Measurements from ENCODE around the gene DPH6.

The DPH6 gene

GRCh38 chr15:35549567-35549966, 3.6 kb upstream of the DPH6 start:
- H3K27ac ChIP-seq (ENCODE audit: low read length) = no peak overlapping the region
- H3K4me2 ChIP-seq (ENCODE audit: low read length) = no peak overlapping the region
- no peak overlapping the region for H3K9ac ChIP-seq (ENCODE audit: low read length)
- H3K9me3 ChIP-seq (ENCODE audit: insufficient read depth, low read length) = no peaks in the 10 kb centered on the region
- H4K20me1 ChIP-seq (ENCODE audit: insufficient read depth, low read length) = no peaks in the 10 kb centered on the region
- H2AFZ ChIP-seq (ENCODE audit: low read depth, low read length) = no peak overlapping the region
- TF ChIP-seq CTCF (IDR thresholded peaks at IDR 0.05; ENCODE audit: low read depth, low read length) = no peak
- TF ChIP-seq EZH2phosphoT487 (IDR thresholded peaks at IDR 0.05; ENCODE audit: low read depth) = no peak
- H3K79me2 ChIP-seq (ENCODE audit: low read length) = peaks cover 18% of the 10 kb centered on the region
- no peak overlapping the region for H3K4me3 ChIP-seq (ENCODE audit: low read length)
- no peaks in the 10 kb centered on the region for H3K36me3 ChIP-seq (replicated peaks; ENCODE audit: low read depth, low read length)
- peaks cover 12% of the 10 kb centered on the region for H3K4me1 ChIP-seq (ENCODE audit: low read length)
- no peaks in the 10 kb centered on the region for H3K27me3 ChIP-seq (ENCODE audit: low read depth, low read length)

GRCh38 chr15:35548435-35548834, 2.5 kb upstream of the DPH6 start:
- no peaks in the 10 kb centered on the region for H3K27me3 ChIP-seq (ENCODE audit: low read depth, low read length)
- no peak overlapping the region for H3K4me3 ChIP-seq (ENCODE audit: low read length)
- H3K9me3 ChIP-seq (ENCODE audit: insufficient read depth, low read length) = no peaks in the 10 kb centered on the region
- no peaks in the 10 kb centered on the region for H3K36me3 ChIP-seq (replicated peaks; ENCODE audit: low read depth, low read length)
- no peak overlapping the region for H3K4me2 ChIP-seq (ENCODE audit: low read length)
- H4K20me1 ChIP-seq (ENCODE audit: insufficient read depth, low read length) = no peaks in the 10 kb centered on the region
- no peak overlapping the region for H2AFZ ChIP-seq (ENCODE audit: low read depth, low read length)
- no peak overlapping the region for H3K9ac ChIP-seq (ENCODE audit: low read length)
- TF ChIP-seq CTCF (IDR thresholded peaks at IDR 0.05; ENCODE audit: low read depth, low read length) = no peak
- no peak for TF ChIP-seq EZH2phosphoT487 (IDR thresholded peaks at IDR 0.05; ENCODE audit: low read depth)
- H3K27ac ChIP-seq (ENCODE audit: low read length) = no peak overlapping the region
- H3K79me2 ChIP-seq (ENCODE audit: low read length) = peaks cover 18% of the 10 kb centered on the region
- H3K4me1 ChIP-seq (ENCODE audit: low read length) = peaks cover 12% of the 10 kb centered on the region

- Histone ChIP-seq H3K27me3 (ENCODE audit: low read depth, low read length) (no peaks in the 10 kb centered on the region), H4K20me1 (ENCODE audit: insufficient read depth, low read length) (no peaks in the 10 kb centered on the region), H3K79me2 (ENCODE audit: low read length) (peaks cover 18% of the 10 kb centered on the region), H2AFZ (ENCODE audit: low read depth, low read length) (no peak overlapping the region), H3K4me2 (ENCODE audit: low read length) (no peak overlapping the region), H3K4me3 (ENCODE audit: low read length) (no peak overlapping the region), H3K4me1 (ENCODE audit: low read length) (peaks cover 12% of the 10 kb centered on the region), H3K36me3 (replicated peaks; ENCODE audit: low read depth, low read length) (no peaks in the 10 kb centered on the region), H3K9ac (ENCODE audit: low read length) (no peak overlapping the region), H3K9me3 (ENCODE audit: insufficient read depth, low read length) (no peaks in the 10 kb centered on the region), H3K27ac (ENCODE audit: low read length) (no peak overlapping the region)
- TF ChIP-seq EZH2phosphoT487 (IDR thresholded peaks at IDR 0.05; ENCODE audit: low read depth) (no peak), CTCF (IDR thresholded peaks at IDR 0.05; ENCODE audit: low read depth, low read length) (no peak)
Measured at GRCh38 chr15:35547775-35548364, 1.9 kb upstream of the DPH6 start.

GRCh38 chr15:35546511-35547381, 781 bp upstream of the DPH6 start:
- peak overlapping the region; percentile 92 for H2AFZ ChIP-seq (ENCODE audit: low read depth, low read length)

More at GRCh38 chr15:35546511-35547381, 781 bp upstream of the DPH6 start:
- H3K36me3 ChIP-seq (replicated peaks; ENCODE audit: low read depth, low read length) = no peaks in the 10 kb centered on the region
- peak overlapping the region; percentile 86 for H3K27ac ChIP-seq (ENCODE audit: low read length)
- H3K4me2 ChIP-seq (ENCODE audit: low read length) = peak overlapping the region; percentile 80
- peak overlapping the region; percentile 90 for H3K4me3 ChIP-seq (ENCODE audit: low read length)
- no peaks in the 10 kb centered on the region for H3K9me3 ChIP-seq (ENCODE audit: insufficient read depth, low read length)
- H3K79me2 ChIP-seq (ENCODE audit: low read length) = peaks cover 18% of the 10 kb centered on the region
- H3K4me1 ChIP-seq (ENCODE audit: low read length) = peaks cover 12% of the 10 kb centered on the region
- peak overlapping the region; percentile 85 for H3K9ac ChIP-seq (ENCODE audit: low read length)
- H3K27me3 ChIP-seq (ENCODE audit: low read depth, low read length) = no peaks in the 10 kb centered on the region
- no peaks in the 10 kb centered on the region for H4K20me1 ChIP-seq (ENCODE audit: insufficient read depth, low read length)
- TF ChIP-seq CTCF (IDR thresholded peaks at IDR 0.05; ENCODE audit: low read depth, low read length) = no peak
- no peak for TF ChIP-seq EZH2phosphoT487 (IDR thresholded peaks at IDR 0.05; ENCODE audit: low read depth)
